ENCODE results near the gene GRIN2A. TPM values are rescaled to one million over a fixed set of nuclear protein-coding genes. Genes with fewer than 3 reads are reported as not detected.

Gene GRIN2A
- total and polyA plus RNA-seq, 2 donors (not counting 3 experiments of a cell fraction or from before 2014, with no cell fraction given) = not detected

GRCh38 chr16:9949396-9949795, 232.8 kb downstream of the GRIN2A start:
- DNase-seq (ENCODE audit: low read depth, low spot score) (no peak), FAIRE-seq (no peak)
- dilution Hi-C loops (cut with MboI; ENCODE audit: extremely low pct_ligation_motif_present, low sequenced_read_pairs) = no loop called here
- H3K79me2 ChIP-seq (ENCODE audit: control insufficient read depth, insufficient read depth, low read length) = no peaks in the 10 kb centered on the region
- no peaks in the 10 kb centered on the region for H3K4me1 ChIP-seq (ENCODE audit: control insufficient read depth, extremely low read depth, insufficient read depth, low read length)
- no peak overlapping the region for H2AFZ ChIP-seq (ENCODE audit: low read depth, low read length)
- intact Hi-C loops (cut with micrococcal nuclease) = no loop called here
- H3K9ac ChIP-seq (replicated peaks; ENCODE audit: extremely low read depth, insufficient read depth, low read length) = no peak overlapping the region
- no peak overlapping the region for H3K27ac ChIP-seq (ENCODE audit: insufficient read depth, low read depth, low read length)
- BruUV-seq (replicated peaks) = no TSS peak
- H3K4me3 ChIP-seq (replicated peaks in 1 of 3; ENCODE audit: insufficient read depth in 1 of 3, low read depth in 1 of 3, low read length in 3 of 3) = no peak overlapping the region
- H3K9me3 ChIP-seq (replicated peaks; ENCODE audit: control insufficient read depth, insufficient read depth, low read length) = peaks cover 4% of the 10 kb centered on the region
- no peak overlapping the region for H3K4me2 ChIP-seq (ENCODE audit: insufficient read depth, low read length)
- TF ChIP-seq POLR2A (IDR thresholded peaks at IDR 0.05; ENCODE audit: low read depth, low read length) = no peak
- no peak for TF ChIP-seq GATA2 (IDR thresholded peaks at IDR 0.05; ENCODE audit: insufficient read depth, insufficient read length, low read depth, low read length)
- TF ChIP-seq FOS (IDR thresholded peaks at IDR 0.05; ENCODE audit: borderline replicate concordance, insufficient read depth, low read length) = no peak
- no peak for TF ChIP-seq MYC (IDR thresholded peaks at IDR 0.05; ENCODE audit: low read depth, low read length)
- no peak for TF ChIP-seq CTCF (IDR thresholded peaks at IDR 0.05; ENCODE audit: extremely low read depth in 1 of 2, insufficient read depth in 1 of 2, low read depth in 1 of 2, low read length in 2 of 2)
- TF ChIP-seq EZH2 (IDR thresholded peaks at IDR 0.05; ENCODE audit: borderline replicate concordance, low read depth, low read length, severe bottlenecking) = no peak
- no peak for TF ChIP-seq MAX (IDR thresholded peaks at IDR 0.05; ENCODE audit: insufficient read depth, insufficient read length)
- no peak for TF ChIP-seq POLR2AphosphoS5 (IDR thresholded peaks at IDR 0.05; ENCODE audit: insufficient read depth, low read depth, low read length)
- no peaks in the 10 kb centered on the region for H4K20me1 ChIP-seq (replicated peaks; ENCODE audit: control insufficient read depth, extremely low read depth, insufficient read depth, low read length)
- no peaks in the 10 kb centered on the region for H3K36me3 ChIP-seq (ENCODE audit: control insufficient read depth in 2 of 2, extremely low read depth in 1 of 2, insufficient read depth in 2 of 2, low read length in 2 of 2)
- no peaks in the 10 kb centered on the region for H3K9me1 ChIP-seq (replicated peaks; ENCODE audit: control insufficient read depth, extremely low read depth, insufficient read depth, low read length)
- CTCF ChIA-PET = no interaction called here
- H3K27me3 ChIP-seq (ENCODE audit: control insufficient read depth in 2 of 2, insufficient read depth in 2 of 2, low read length in 2 of 2) = no peaks in the 10 kb centered on the region
- POLR2A ChIA-PET = no interaction called here
